ENCODE results near the gene CALCA. TPM values are rescaled to one million over a fixed set of nuclear protein-coding genes. Genes with fewer than 3 reads are reported as not detected.

CALCA gene
- total RNA-seq, 1 donor from 2014 or later: not detected

- DNase-seq (ENCODE audit: low read depth) (no peak), FAIRE-seq (no peak)
- Mint-ChIP-seq H3K4me1 (ENCODE audit: low read depth, unreplicated experiment) (peaks cover 4% of the 10 kb centered on the region), H3K4me3 (ENCODE audit: unreplicated experiment) (peak overlapping the region; percentile 77), H3K27ac (ENCODE audit: unreplicated experiment) (no peak overlapping the region), H3K9me3 (ENCODE audit: unreplicated experiment) (peaks cover 2% of the 10 kb centered on the region), H3K27me3 (ENCODE audit: low read depth, unreplicated experiment) (peaks cover 82% of the 10 kb centered on the region), H3K36me3 (ENCODE audit: low read depth, unreplicated experiment) (no peaks in the 10 kb centered on the region)
- no peak overlapping the region for H3K27ac ChIP-seq (ENCODE audit: low read depth, low read length)
- H3K36me3 ChIP-seq (ENCODE audit: insufficient read depth, low read length): no peaks in the 10 kb centered on the region
- no peaks in the 10 kb centered on the region for H3K9me3 ChIP-seq (ENCODE audit: insufficient read depth, low read depth, low read length)
- H3K4me2 ChIP-seq (ENCODE audit: low read length): peak overlapping the region; percentile 71
- no peaks in the 10 kb centered on the region for H3K79me2 ChIP-seq (ENCODE audit: insufficient read depth, low read length)
- no peak overlapping the region for H2AFZ ChIP-seq (ENCODE audit: low read depth, low read length)
- no peaks in the 10 kb centered on the region for H4K20me1 ChIP-seq (ENCODE audit: insufficient read depth, low read length)
- no peak overlapping the region for H3K4me3 ChIP-seq (ENCODE audit: insufficient read depth, low read depth, low read length)
- H3K9ac ChIP-seq (ENCODE audit: low read length): no peak overlapping the region
- H3K4me1 ChIP-seq (ENCODE audit: insufficient read depth, low read length): peaks cover 11% of the 10 kb centered on the region
- peaks cover 64% of the 10 kb centered on the region for H3K27me3 ChIP-seq (ENCODE audit: insufficient read depth, low read length)
- TF ChIP-seq CTCF (IDR thresholded peaks at IDR 0.05; ENCODE audit: insufficient read depth, low read depth, low read length) (no peak), EZH2 (IDR thresholded peaks at IDR 0.05; ENCODE audit: insufficient read depth, low read length) (no peak)
Measured at GRCh38 chr11:14975252-14975587, 3.1 kb upstream of the CALCA start.

- Histone ChIP-seq H3K9ac (ENCODE audit: low read length) (no peak overlapping the region), H3K9me3 (ENCODE audit: insufficient read depth, low read depth, low read length) (no peaks in the 10 kb centered on the region), H2AFZ (ENCODE audit: low read depth, low read length) (peak overlapping the region; percentile 59), H3K79me2 (ENCODE audit: insufficient read depth, low read length) (no peaks in the 10 kb centered on the region), H3K36me3 (ENCODE audit: insufficient read depth, low read length) (no peaks in the 10 kb centered on the region), H3K27ac (ENCODE audit: low read depth, low read length) (no peak overlapping the region), H3K4me2 (ENCODE audit: low read length) (peak overlapping the region; percentile 71), H3K4me3 (ENCODE audit: insufficient read depth, low read depth, low read length) (no peak overlapping the region), H3K4me1 (ENCODE audit: insufficient read depth, low read length) (peaks cover 11% of the 10 kb centered on the region), H4K20me1 (ENCODE audit: insufficient read depth, low read length) (no peaks in the 10 kb centered on the region), H3K27me3 (ENCODE audit: insufficient read depth, low read length) (peaks cover 64% of the 10 kb centered on the region)
- no peak for TF ChIP-seq EZH2 (IDR thresholded peaks at IDR 0.05; ENCODE audit: insufficient read depth, low read length)
- peak; percentile 52 for TF ChIP-seq CTCF (IDR thresholded peaks at IDR 0.05; ENCODE audit: insufficient read depth, low read depth, low read length)
- Mint-ChIP-seq H3K27ac (ENCODE audit: unreplicated experiment) (no peak overlapping the region), H3K36me3 (ENCODE audit: low read depth, unreplicated experiment) (no peaks in the 10 kb centered on the region), H3K27me3 (ENCODE audit: low read depth, unreplicated experiment) (peaks cover 82% of the 10 kb centered on the region), H3K4me1 (ENCODE audit: low read depth, unreplicated experiment) (peaks cover 4% of the 10 kb centered on the region), H3K9me3 (ENCODE audit: unreplicated experiment) (peaks cover 2% of the 10 kb centered on the region), H3K4me3 (ENCODE audit: unreplicated experiment) (peak overlapping the region; percentile 77)
- FAIRE-seq (no peak), DNase-seq (ENCODE audit: low read depth) (peak; percentile 11)
Measured at GRCh38 chr11:14974515-14975251, 2.5 kb upstream of the CALCA start.
